Measurements from ENCODE around the gene KY.

GRCh38 chr3:134666052-134666451 lies 15.2 kb upstream of the KY start:
- no peak for TF ChIP-seq CTCF (IDR thresholded peaks at IDR 0.05)
- TF ChIP-seq POLR2A (IDR thresholded peaks at IDR 0.05), result no peak
